Immature natural killer cell (primary cell): ENCODE results near the gene KCNK7. TPM values are rescaled to one million over a fixed set of nuclear protein-coding genes. Genes with fewer than 3 reads are reported as not detected.
A peak's percentile ranks its signal among the peaks of the same experiment; 100 is the strongest.

ENCODE experiments used
- DNase-seq, 3 donors: peaks; one replicate each; pipeline ENCODE4 v3.0.0; 2022; ENCODE audit warnings: mixed read lengths in 1 of 3
- H3K27ac Mint-ChIP-seq, 6 donors: one replicate each; pipeline ENCODE4 v1.8.0; 2020; ENCODE audit warnings: mixed read lengths in 6 of 6, mild to moderate bottlenecking in 5 of 6, inconsistent platforms in 4 of 6, moderate library complexity in 3 of 6
- H3K27me3 Mint-ChIP-seq, 3 donors: one replicate each; pipeline ENCODE4 v1.8.0; 2020 to 2021; ENCODE audit warnings: low read depth in 3 of 3, mild to moderate bottlenecking in 3 of 3, mixed read lengths in 3 of 3, moderate library complexity in 3 of 3, inconsistent platforms in 1 of 3
- H3K36me3 Mint-ChIP-seq, 3 donors: one replicate each; pipeline ENCODE4 v1.8.0; 2020; ENCODE audit warnings: mixed read lengths in 3 of 3, inconsistent platforms in 2 of 3, mild to moderate bottlenecking in 2 of 3
- H3K4me1 Mint-ChIP-seq, 2 donors: one replicate each; pipeline ENCODE4 v1.8.0; 2020; ENCODE audit warnings: inconsistent platforms in 2 of 2, mild to moderate bottlenecking in 2 of 2, mixed read lengths in 2 of 2, moderate library complexity in 1 of 2
- H3K4me3 Mint-ChIP-seq, 5 donors: one replicate each; pipeline ENCODE4 v1.8.0; 2020; ENCODE audit warnings: mild to moderate bottlenecking in 5 of 5, mixed read lengths in 5 of 5, inconsistent platforms in 3 of 5, moderate library complexity in 3 of 5
- H3K9me3 Mint-ChIP-seq, 6 donors: one replicate each; pipeline ENCODE4 v1.8.0; 2020; ENCODE audit warnings: mild to moderate bottlenecking in 6 of 6, mixed read lengths in 6 of 6, inconsistent platforms in 4 of 6, moderate library complexity in 3 of 6
- polyA plus RNA-seq, 3 donors: library from polyadenylated mRNA; unstranded; fragments of 300-500 nt; fragmentation: Illumina TruSeq; gene quantifications; one replicate each; pipeline ENCODE4 v1.2.3, GENCODE V29; 2021

KCNK7 gene
- polyA plus RNA-seq, 3 donors from 2014 or later, result not detected

- Mint-ChIP-seq H3K9me3 (no peaks in the 10 kb centered on the region), H3K27me3 (peaks cover 29 to 40% (median 31%) of the 10 kb centered on the region in 3 donors), H3K36me3 (peaks cover 0 to 14% (median 0%) of the 10 kb centered on the region in 3 donors), H3K4me3 (peak overlapping the region in 4 of 5 donors; percentile 48 to 96 (median 82)), H3K27ac (peak overlapping the region; percentile 89 to 100 (median 100)), H3K4me1 (peaks cover 58 to 64% of the 10 kb centered on the region in 2 donors)
- DNase-seq, result no peak
Measured at GRCh38 chr11:65636108-65637031, 40.8 kb upstream of the KCNK7 start.

DNA sequence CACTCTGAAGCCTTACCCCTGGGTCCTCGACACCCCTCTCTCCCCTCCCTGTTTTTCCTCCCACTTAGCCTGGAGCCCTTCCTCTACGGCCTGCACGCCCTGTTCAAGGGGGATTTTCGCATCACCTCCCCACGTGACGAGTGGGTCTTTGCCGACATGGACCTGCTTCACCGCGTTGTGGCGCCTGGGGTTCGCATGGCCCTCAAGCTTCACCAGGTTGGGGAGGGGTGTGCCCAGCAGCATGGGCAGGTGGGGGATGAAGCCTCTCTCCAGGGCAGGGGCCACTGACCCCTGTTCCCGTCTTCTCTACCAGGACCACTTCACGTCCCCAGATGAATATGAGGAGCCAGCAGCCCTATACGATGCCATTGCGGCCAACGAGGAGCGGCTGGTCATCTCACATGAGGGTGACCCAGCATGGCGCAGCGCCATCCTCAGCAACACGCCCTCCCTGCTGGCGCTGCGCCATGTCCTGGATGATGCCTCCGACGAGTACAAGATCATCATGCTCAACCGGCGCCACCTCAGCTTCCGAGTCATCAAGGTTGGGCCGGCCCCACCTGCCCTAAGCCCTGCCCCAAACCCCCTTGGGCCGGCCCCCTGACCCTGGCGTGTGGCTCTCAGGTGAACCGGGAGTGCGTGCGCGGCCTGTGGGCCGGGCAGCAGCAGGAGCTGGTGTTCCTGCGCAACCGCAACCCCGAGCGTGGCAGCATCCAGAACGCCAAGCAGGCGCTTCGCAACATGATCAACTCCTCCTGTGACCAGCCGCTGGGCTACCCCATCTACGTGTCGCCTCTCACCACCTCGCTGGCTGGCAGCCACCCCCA, 39.5 kb upstream of the KCNK7 start:
- Mint-ChIP-seq H3K27me3 (peaks cover 23 to 29% (median 24%) of the 10 kb centered on the region in 3 donors), H3K36me3 (peaks cover 0 to 14% (median 0%) of the 10 kb centered on the region in 3 donors), H3K27ac (peak overlapping the region; percentile 71 to 98 (median 96)), H3K9me3 (no peaks in the 10 kb centered on the region), H3K4me1 (peaks cover 50 to 54% of the 10 kb centered on the region in 2 donors), H3K4me3 (peak overlapping the region in 3 of 5 donors; percentile 4 to 78 (median 26))
- DNase-seq, result no peak

DNA sequence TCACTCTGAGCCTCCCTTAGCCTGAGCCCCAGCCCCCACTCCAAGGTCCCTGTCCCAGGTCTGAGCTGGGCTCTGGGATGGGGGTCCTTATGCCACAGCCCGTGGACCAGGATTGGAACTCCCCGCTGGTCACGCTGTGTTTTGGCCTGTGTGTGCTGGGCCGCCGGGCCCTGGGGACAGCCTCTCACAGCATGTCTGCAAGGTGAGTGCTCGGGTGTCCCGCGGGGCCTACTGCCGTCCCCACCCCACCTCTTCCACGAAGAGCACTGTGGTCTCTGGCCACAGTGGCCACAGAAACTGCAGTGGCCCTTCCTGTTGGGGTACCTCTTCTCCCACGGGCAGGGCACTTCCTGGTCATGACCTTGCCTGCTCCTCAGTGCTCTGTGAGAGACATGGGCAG, 38.8 kb upstream of the KCNK7 start:
- Mint-ChIP-seq H3K36me3 (peaks cover 0 to 14% (median 0%) of the 10 kb centered on the region in 3 donors), H3K27me3 (peaks cover 16 to 22% (median 18%) of the 10 kb centered on the region in 3 donors), H3K4me1 (peaks cover 43 to 48% of the 10 kb centered on the region in 2 donors), H3K27ac (peak overlapping the region; percentile 71 to 98 (median 96)), H3K9me3 (no peaks in the 10 kb centered on the region), H3K4me3 (peak overlapping the region; percentile 26 to 78 (median 73))
- no peak for DNase-seq

DNA sequence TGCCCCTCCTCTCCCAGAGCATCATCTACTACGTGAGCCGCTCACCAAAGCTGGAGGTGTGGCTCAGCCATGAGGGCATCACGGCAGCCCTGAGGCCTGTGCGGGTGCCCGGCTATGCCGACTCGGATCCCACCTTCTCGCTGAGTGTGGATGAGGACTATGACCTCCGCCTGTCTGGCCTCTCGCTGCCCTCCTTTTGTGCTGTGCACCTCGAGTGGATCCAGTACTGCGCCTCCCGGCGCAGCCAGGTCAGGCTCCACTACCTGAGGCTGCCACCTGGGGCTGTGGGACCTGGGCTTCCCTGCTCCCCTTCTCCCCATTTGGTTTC, 38.5 kb upstream of the KCNK7 start:
- Mint-ChIP-seq H3K4me1 (peaks cover 40 to 44% of the 10 kb centered on the region in 2 donors), H3K4me3 (peak overlapping the region; percentile 68 to 78 (median 73)), H3K27me3 (peaks cover 12 to 18% (median 14%) of the 10 kb centered on the region in 3 donors), H3K36me3 (peaks cover 0 to 14% (median 0%) of the 10 kb centered on the region in 3 donors), H3K27ac (peak overlapping the region; percentile 71 to 98 (median 96)), H3K9me3 (no peaks in the 10 kb centered on the region)
- DNase-seq, result no peak

DNA sequence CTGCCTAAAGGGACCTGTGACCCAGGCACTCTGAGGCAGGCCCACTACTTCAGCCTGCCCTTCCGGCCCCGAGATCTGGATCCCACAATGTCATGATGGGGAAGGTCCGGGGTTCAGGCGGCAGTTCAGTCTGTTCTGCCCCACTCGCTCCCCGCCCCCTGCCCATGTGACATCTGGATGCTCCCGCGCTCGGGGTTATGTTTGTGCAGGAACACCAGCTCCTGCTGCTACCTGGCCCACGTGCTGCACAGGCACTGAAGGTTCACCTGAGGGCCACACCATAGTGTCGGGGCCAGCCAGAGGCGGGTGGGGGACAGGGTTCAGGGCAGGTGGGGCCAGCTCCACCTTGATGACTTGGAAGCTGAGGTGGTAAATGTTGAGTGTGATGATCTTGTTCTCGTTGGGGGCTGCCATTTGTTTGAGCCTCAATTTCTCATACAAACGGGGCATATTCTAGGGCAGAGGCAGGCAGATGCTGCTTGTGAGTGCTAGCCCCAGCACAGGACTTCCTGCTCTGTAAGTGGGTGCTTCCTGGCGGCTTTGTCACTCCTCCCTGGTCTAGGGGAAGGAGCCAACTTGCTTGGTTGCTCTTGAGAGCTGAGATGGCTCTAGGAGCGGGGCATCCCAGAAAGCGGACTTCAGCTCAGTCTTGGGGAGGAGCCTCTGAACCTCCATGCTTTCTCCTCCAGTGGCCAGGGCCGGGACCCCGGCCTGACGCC, 37.9 kb upstream of the KCNK7 start:
- Mint-ChIP-seq H3K36me3 (peaks cover 0 to 14% (median 0%) of the 10 kb centered on the region in 3 donors), H3K27me3 (peaks cover 7 to 13% (median 9%) of the 10 kb centered on the region in 3 donors), H3K4me3 (peak overlapping the region; percentile 68 to 78 (median 73)), H3K4me1 (peaks cover 34 to 39% of the 10 kb centered on the region in 2 donors), H3K27ac (peak overlapping the region; percentile 71 to 98 (median 96)), H3K9me3 (no peaks in the 10 kb centered on the region)
- DNase-seq, result peak in 2 of 3 donors; percentile 62

GRCh38 chr11:65630215-65630614, 34.6 kb upstream of the KCNK7 start:
- Mint-ChIP-seq H3K27ac (no peak overlapping the region), H3K4me1 (peaks cover 27 to 30% of the 10 kb centered on the region in 2 donors), H3K4me3 (no peak overlapping the region), H3K36me3 (peaks cover 0 to 7% (median 0%) of the 10 kb centered on the region in 3 donors), H3K9me3 (no peaks in the 10 kb centered on the region), H3K27me3 (no peaks in the 10 kb centered on the region)
- no peak for DNase-seq

- Mint-ChIP-seq H3K9me3 (no peaks in the 10 kb centered on the region), H3K27me3 (peaks cover 0 to 5% (median 0%) of the 10 kb centered on the region in 3 donors), H3K4me1 (peaks cover 22 to 26% of the 10 kb centered on the region in 2 donors), H3K27ac (no peak overlapping the region), H3K4me3 (no peak overlapping the region), H3K36me3 (peaks cover 0 to 7% (median 0%) of the 10 kb centered on the region in 3 donors)
- no peak for DNase-seq
Measured at GRCh38 chr11:65629579-65629978, 34.0 kb upstream of the KCNK7 start.

DNA sequence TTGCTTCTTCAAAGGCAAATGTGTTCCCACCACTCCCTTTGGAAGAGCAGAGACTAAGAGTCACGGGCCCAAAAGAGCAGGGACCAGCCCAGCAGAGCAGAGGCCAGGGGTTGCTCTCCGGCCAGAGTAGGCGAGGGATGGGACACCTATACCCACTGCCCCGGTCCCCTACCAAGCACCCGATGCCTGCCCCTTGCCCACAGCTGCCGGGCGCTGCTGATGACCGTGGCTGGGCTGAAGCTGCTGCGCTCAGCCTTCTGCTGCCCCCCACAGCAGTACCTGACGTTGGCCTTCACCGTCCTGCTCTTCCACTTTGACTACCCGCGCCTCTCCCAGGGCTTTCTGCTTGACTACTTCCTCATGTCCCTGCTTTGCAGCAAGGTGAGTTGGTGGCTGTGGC, 31.6 kb upstream of the KCNK7 start:
- H3K27me3 Mint-ChIP-seq, result peaks cover 0 to 8% (median 1%) of the 10 kb centered on the region in 3 donors
- H3K4me3 Mint-ChIP-seq, result no peak overlapping the region
- peak overlapping the region in 1 of 6 donors; percentile 48 for H3K27ac Mint-ChIP-seq
- H3K4me1 Mint-ChIP-seq, result peaks cover 7 to 13% of the 10 kb centered on the region in 2 donors
- no peak for DNase-seq
- H3K36me3 Mint-ChIP-seq, result peaks cover 0 to 8% (median 0%) of the 10 kb centered on the region in 3 donors
- no peaks in the 10 kb centered on the region for H3K9me3 Mint-ChIP-seq

DNA sequence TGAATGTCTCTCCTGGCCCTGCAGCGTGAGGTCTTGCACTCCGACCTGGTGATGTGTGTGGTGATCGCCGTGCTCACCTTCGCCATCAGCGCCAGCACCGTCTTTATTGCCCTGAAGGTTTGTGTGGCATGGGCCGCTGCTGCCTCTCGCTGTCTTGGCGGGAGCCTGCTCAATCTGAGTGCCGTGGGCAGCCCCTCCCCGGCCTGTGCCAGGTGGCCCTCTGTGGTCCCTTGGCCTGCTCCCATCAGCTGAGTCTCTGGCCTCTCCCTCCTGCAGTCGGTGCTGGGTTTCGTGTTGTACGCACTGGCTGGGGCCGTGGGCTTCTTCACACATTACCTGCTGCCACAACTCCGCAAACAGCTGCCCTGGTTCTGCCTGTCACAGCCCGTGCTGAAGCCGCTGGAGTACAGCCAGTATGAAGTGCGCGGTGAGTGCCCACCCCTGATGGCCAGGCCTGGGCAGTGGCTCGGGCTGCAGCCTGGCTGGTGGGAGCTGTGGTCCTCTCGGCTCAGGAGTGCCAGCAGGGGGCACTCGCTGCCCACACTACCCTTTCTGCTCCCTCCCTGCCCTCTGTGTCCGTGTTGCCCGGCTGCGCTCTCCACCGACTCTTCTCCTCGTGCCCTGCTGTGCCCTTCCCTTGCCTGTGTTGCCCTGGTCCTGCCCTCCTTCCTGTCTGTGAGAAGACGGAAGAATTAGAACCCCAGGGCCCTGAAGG, 30.2 kb upstream of the KCNK7 start:
- H3K27ac Mint-ChIP-seq, result peak overlapping the region; percentile 23 to 79 (median 40)
- peak overlapping the region in 2 of 5 donors; percentile 20 to 32 for H3K4me3 Mint-ChIP-seq

DNA sequence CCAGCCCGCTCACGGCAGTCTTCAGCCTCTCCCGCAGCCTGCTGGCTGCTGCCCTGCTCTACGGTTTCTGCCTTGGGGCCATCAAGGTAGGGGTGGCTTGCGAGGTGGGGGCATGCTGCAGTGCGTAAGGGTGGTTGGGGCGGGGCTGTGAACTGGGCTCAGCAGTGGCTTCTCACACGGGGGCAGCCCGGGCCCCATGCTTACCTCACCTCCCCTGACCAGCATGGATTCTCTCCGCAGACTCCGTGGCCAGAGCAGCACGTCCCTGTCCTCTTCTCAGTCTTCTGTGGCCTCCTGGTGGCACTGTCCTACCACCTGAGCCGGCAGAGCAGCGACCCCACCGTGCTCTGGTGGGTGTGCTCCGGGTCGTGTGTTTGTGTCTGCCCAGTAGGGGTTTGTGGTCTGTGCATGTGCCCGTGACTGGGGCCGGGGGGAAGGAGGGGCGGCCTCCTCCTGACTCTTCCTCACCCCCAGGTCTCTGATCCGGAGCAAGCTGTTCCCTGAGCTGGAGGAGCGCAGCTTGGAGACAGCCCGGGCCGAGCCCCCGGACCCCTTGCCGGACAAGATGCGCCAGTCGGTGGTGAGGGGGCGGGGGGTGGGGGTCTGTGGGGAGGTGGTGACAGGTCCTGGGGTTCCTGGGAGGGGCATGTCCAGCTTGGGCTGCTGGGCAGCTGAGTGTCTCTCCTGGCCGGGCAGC, 29.5 kb upstream of the KCNK7 start:
- no peak for DNase-seq
- Mint-ChIP-seq H3K9me3 (no peaks in the 10 kb centered on the region), H3K36me3 (peaks cover 0 to 9% (median 0%) of the 10 kb centered on the region in 3 donors), H3K27me3 (peaks cover 0 to 8% (median 2%) of the 10 kb centered on the region in 3 donors), H3K4me3 (no peak overlapping the region), H3K4me1 (peaks cover 7 to 18% of the 10 kb centered on the region in 2 donors), H3K27ac (no peak overlapping the region)

More for the DNA sequence above, 30.2 kb upstream of the KCNK7 start:
- peaks cover 7 to 18% of the 10 kb centered on the region in 2 donors for H3K4me1 Mint-ChIP-seq
- H3K9me3 Mint-ChIP-seq, result no peaks in the 10 kb centered on the region
- H3K27me3 Mint-ChIP-seq, result peaks cover 0 to 8% (median 2%) of the 10 kb centered on the region in 3 donors
- peak; percentile 72 to 79 (median 76) for DNase-seq
- peaks cover 0 to 9% (median 0%) of the 10 kb centered on the region in 3 donors for H3K36me3 Mint-ChIP-seq

GRCh38 chr11:65623852-65624616, 28.4 kb upstream of the KCNK7 start:
- Mint-ChIP-seq H3K27me3 (peaks cover 0 to 8% (median 2%) of the 10 kb centered on the region in 3 donors), H3K36me3 (peaks cover 0 to 9% (median 0%) of the 10 kb centered on the region in 3 donors), H3K27ac (peak overlapping the region in 2 of 6 donors; percentile 29 to 65), H3K4me3 (no peak overlapping the region), H3K4me1 (peaks cover 7 to 20% of the 10 kb centered on the region in 2 donors), H3K9me3 (no peaks in the 10 kb centered on the region)
- no peak for DNase-seq
